WTC11 (cell line): ENCODE data around the gene CDH13.

Source experiments
- IRF2 ChIP-seq: sonication (generic); formaldehyde crosslinking; IDR thresholded peaks from 2 replicates; pipeline ENCODE4 v1.8.0; 2022; ENCODE audit warnings: low read depth, missing genetic modification reagents, borderline replicate concordance
- ZNF263 ChIP-seq: sonication (generic); formaldehyde crosslinking; IDR thresholded peaks from 2 replicates; pipeline ENCODE4 v1.8.1; 2022; ENCODE audit warnings: low read depth, mild to moderate bottlenecking, moderate library complexity, missing genetic modification reagents
- TF ChIP-seq, protein P1 (sequence below): fragments of 200-600 bp; IDR thresholded peaks from 2 replicates; pipeline ENCODE4 v1.8.0; 2022; ENCODE audit warnings: antibody characterized with exemption
- TF ChIP-seq, protein P2 (sequence below): sonication (generic); formaldehyde crosslinking; IDR thresholded peaks from 2 replicates; pipeline ENCODE4 v1.8.1; 2023; ENCODE audit warnings: mild to moderate bottlenecking, missing genetic modification reagents, borderline replicate concordance
- TF ChIP-seq, protein P3 (sequence below): sonication (generic); formaldehyde crosslinking; IDR thresholded peaks from 2 replicates; pipeline ENCODE4 v1.8.1; 2022; ENCODE audit warnings: low read depth, missing genetic modification reagents, borderline replicate concordance

DNA sequence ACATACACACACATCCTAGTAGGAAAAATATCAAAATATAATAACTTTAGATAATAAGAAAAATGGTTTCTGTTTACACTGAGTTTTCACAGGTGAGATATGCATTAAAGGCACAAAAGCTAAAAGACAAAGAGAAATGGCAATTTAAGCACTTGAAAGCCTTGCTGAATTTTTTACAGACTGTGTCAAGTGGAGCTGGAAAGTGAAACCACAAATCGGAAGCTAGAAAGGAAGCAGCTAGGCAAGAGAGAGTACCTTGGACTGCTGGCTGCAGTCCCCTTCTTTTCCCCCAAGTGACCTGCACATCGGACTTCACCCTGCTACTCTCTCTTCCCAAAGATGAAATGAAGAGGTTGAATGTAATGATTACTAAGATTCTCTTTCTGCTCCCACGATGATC lies 135.1 kb downstream of the CDH13 start:
- TF ChIP-seq IRF2 (no peak), ZNF263 (no peak)
- TF ChIP-seq, protein P1, sequence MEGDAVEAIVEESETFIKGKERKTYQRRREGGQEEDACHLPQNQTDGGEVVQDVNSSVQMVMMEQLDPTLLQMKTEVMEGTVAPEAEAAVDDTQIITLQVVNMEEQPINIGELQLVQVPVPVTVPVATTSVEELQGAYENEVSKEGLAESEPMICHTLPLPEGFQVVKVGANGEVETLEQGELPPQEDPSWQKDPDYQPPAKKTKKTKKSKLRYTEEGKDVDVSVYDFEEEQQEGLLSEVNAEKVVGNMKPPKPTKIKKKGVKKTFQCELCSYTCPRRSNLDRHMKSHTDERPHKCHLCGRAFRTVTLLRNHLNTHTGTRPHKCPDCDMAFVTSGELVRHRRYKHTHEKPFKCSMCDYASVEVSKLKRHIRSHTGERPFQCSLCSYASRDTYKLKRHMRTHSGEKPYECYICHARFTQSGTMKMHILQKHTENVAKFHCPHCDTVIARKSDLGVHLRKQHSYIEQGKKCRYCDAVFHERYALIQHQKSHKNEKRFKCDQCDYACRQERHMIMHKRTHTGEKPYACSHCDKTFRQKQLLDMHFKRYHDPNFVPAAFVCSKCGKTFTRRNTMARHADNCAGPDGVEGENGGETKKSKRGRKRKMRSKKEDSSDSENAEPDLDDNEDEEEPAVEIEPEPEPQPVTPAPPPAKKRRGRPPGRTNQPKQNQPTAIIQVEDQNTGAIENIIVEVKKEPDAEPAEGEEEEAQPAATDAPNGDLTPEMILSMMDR, result no peak
- TF ChIP-seq, protein P2, sequence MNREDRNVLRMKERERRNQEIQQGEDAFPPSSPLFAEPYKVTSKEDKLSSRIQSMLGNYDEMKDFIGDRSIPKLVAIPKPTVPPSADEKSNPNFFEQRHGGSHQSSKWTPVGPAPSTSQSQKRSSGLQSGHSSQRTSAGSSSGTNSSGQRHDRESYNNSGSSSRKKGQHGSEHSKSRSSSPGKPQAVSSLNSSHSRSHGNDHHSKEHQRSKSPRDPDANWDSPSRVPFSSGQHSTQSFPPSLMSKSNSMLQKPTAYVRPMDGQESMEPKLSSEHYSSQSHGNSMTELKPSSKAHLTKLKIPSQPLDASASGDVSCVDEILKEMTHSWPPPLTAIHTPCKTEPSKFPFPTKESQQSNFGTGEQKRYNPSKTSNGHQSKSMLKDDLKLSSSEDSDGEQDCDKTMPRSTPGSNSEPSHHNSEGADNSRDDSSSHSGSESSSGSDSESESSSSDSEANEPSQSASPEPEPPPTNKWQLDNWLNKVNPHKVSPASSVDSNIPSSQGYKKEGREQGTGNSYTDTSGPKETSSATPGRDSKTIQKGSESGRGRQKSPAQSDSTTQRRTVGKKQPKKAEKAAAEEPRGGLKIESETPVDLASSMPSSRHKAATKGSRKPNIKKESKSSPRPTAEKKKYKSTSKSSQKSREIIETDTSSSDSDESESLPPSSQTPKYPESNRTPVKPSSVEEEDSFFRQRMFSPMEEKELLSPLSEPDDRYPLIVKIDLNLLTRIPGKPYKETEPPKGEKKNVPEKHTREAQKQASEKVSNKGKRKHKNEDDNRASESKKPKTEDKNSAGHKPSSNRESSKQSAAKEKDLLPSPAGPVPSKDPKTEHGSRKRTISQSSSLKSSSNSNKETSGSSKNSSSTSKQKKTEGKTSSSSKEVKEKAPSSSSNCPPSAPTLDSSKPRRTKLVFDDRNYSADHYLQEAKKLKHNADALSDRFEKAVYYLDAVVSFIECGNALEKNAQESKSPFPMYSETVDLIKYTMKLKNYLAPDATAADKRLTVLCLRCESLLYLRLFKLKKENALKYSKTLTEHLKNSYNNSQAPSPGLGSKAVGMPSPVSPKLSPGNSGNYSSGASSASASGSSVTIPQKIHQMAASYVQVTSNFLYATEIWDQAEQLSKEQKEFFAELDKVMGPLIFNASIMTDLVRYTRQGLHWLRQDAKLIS (CRISPR knock-in tag), result no peak
- TF ChIP-seq, protein P3, sequence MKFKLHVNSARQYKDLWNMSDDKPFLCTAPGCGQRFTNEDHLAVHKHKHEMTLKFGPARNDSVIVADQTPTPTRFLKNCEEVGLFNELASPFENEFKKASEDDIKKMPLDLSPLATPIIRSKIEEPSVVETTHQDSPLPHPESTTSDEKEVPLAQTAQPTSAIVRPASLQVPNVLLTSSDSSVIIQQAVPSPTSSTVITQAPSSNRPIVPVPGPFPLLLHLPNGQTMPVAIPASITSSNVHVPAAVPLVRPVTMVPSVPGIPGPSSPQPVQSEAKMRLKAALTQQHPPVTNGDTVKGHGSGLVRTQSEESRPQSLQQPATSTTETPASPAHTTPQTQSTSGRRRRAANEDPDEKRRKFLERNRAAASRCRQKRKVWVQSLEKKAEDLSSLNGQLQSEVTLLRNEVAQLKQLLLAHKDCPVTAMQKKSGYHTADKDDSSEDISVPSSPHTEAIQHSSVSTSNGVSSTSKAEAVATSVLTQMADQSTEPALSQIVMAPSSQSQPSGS, result no peak
